Measurements from ENCODE around the gene IQGAP2. TPM values are rescaled to one million over a fixed set of nuclear protein-coding genes. Genes with fewer than 3 reads are reported as not detected.

The IQGAP2 gene
- total and polyA plus RNA-seq, 2 of the 8 experiments (the other 6 are each of a cell fraction or from before 2014, with no cell fraction given): 19.7 to 66.0 TPM

- Histone ChIP-seq H3K4me2 (ENCODE audit: insufficient read depth in 1 of 2, low read depth in 2 of 2, low read length in 2 of 2) (no peak overlapping the region), H3K79me1 (ENCODE audit: low read depth, low read length) (no peaks in the 10 kb centered on the region; the same call in 1 of the 2 replicates), H3K23me2 (ENCODE audit: low read depth, low read length) (no peaks in the 10 kb centered on the region), H2AK5ac (ENCODE audit: low read depth, low read length) (no peak overlapping the region), H3K36me3 (ENCODE audit: control insufficient read depth in 2 of 4, insufficient read depth in 4 of 4, low read length in 3 of 4) (no peaks in the 10 kb centered on the region), H3K9ac (replicated peaks in 1 of 4; ENCODE audit: extremely low read depth in 1 of 4, low read depth in 3 of 4, low read length in 3 of 4) (no peak overlapping the region), H3K27ac (ENCODE audit: low read depth, low read length) (no peak overlapping the region), H3K4ac (replicated peaks; ENCODE audit: insufficient read length, low read depth, low read length) (no peak overlapping the region), H3K18ac (ENCODE audit: extremely low read depth, low read length) (no peak overlapping the region), H4K5ac (ENCODE audit: insufficient read length, low read depth, low read length) (no peak overlapping the region), H3K4me1 (replicated peaks in 1 of 4; ENCODE audit: control insufficient read depth in 3 of 4, insufficient read depth in 4 of 4, low read length in 3 of 4) (no peaks in the 10 kb centered on the region), H3K23ac (ENCODE audit: insufficient read length) (no peak overlapping the region), H3K14ac (ENCODE audit: insufficient read length) (no peak overlapping the region), H4K20me1 (replicated peaks in 1 of 2; ENCODE audit: control insufficient read depth in 1 of 2, insufficient read depth in 2 of 2, low read length in 2 of 2) (no peaks in the 10 kb centered on the region), H3K27me3 (replicated peaks in 1 of 4; ENCODE audit: control insufficient read depth in 3 of 4, extremely low read depth in 1 of 4, insufficient read depth in 3 of 4, low read length in 3 of 4) (no peaks in the 10 kb centered on the region), H2BK15ac (ENCODE audit: low read length) (no peak overlapping the region), H3K4me3 (ENCODE audit: extremely low read depth in 1 of 4, insufficient read depth in 2 of 4, low read depth in 3 of 4, low read length in 4 of 4) (no peak overlapping the region), H3K9me3 (ENCODE audit: insufficient read depth in 2 of 2, low read depth in 1 of 2, low read length in 1 of 2) (0 out of 4 replicates have a peak, but pooled peaks cover 0 to 3% of the 10 kb centered on the region in 2 experiments), H2AFZ (ENCODE audit: low read length) (no peak overlapping the region), H4K8ac (ENCODE audit: extremely low read depth, insufficient read depth, low read length) (no peak overlapping the region), H2BK12ac (ENCODE audit: low read depth, low read length) (no peak overlapping the region), H3K79me2 (ENCODE audit: control insufficient read depth in 1 of 2, insufficient read depth in 2 of 2, low read length in 2 of 2) (peaks cover 2 to 44% of the 10 kb centered on the region in 2 experiments; a peak in 2 of 4 replicates), H3K56ac (replicated peaks; ENCODE audit: insufficient read length, low read depth, low read length) (no peak overlapping the region), H2BK20ac (ENCODE audit: low read length) (no peak overlapping the region), H2BK5ac (ENCODE audit: low read depth, low read length) (no peak overlapping the region), H2BK120ac (replicated peaks; ENCODE audit: low read depth, low read length) (no peak overlapping the region), H4K91ac (replicated peaks; ENCODE audit: insufficient read length, low read length) (no peak overlapping the region)
- 88% methylated on average over 6 of the region's 6 CpGs; no CpG with 5 or more reads in 1 of the 2 experiments for WGBS, 2 experiments (ENCODE audit: extremely low coverage in 1 of 2, insufficient coverage in 1 of 2, insufficient read length in 1 of 2, insufficient replicate concordance in 2 of 2, low coverage in 1 of 2, low lambda C conversion rate in 2 of 2, missing lambda C conversion rate in 1 of 2)
- ChIA-PET POLR2A (ENCODE audit: partially characterized antibody) (no interaction called here), CTCF (ENCODE audit: partially characterized antibody) (no interaction called here)
- FAIRE-seq: no peak
- DNase-seq (ENCODE audit: low read depth in 1 of 2, low spot score in 2 of 2): no peak
- TF ChIP-seq POLR2A (IDR thresholded peaks at IDR 0.05; ENCODE audit: control extremely low read depth in 1 of 2, low read depth in 2 of 2, low read length in 2 of 2) (no peak), CHD1 (IDR thresholded peaks at IDR 0.05; ENCODE audit: low read depth, low read length) (no peak), PHF8 (conservative IDR thresholded peaks at IDR 0.05; ENCODE audit: low read depth, low read length) (no peak), GTF2F1 (IDR thresholded peaks at IDR 0.05; ENCODE audit: borderline replicate concordance, low read depth, low read length) (no peak), NRF1 (IDR thresholded peaks at IDR 0.05; ENCODE audit: low read depth, low read length) (no peak), TBP (IDR thresholded peaks at IDR 0.05; ENCODE audit: low read depth, low read length) (no peak), CBX5 (IDR thresholded peaks at IDR 0.05; ENCODE audit: low read depth, low read length) (no peak), CEBPB (IDR thresholded peaks at IDR 0.05; ENCODE audit: low read depth, low read length) (no peak), TCF12 (IDR thresholded peaks at IDR 0.05; ENCODE audit: low read depth, low read length) (no peak), FOSL1 (IDR thresholded peaks at IDR 0.05; ENCODE audit: insufficient read depth, low read depth, low read length) (no peak), RAD21 (IDR thresholded peaks at IDR 0.05 in 1 of 2, conservative IDR thresholded peaks at IDR 0.05 in 1 of 2; ENCODE audit: low read depth in 2 of 2, low read length in 2 of 2) (no peak)
- TF ChIP-seq, protein P1, sequence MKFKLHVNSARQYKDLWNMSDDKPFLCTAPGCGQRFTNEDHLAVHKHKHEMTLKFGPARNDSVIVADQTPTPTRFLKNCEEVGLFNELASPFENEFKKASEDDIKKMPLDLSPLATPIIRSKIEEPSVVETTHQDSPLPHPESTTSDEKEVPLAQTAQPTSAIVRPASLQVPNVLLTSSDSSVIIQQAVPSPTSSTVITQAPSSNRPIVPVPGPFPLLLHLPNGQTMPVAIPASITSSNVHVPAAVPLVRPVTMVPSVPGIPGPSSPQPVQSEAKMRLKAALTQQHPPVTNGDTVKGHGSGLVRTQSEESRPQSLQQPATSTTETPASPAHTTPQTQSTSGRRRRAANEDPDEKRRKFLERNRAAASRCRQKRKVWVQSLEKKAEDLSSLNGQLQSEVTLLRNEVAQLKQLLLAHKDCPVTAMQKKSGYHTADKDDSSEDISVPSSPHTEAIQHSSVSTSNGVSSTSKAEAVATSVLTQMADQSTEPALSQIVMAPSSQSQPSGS (IDR thresholded peaks at IDR 0.05; ENCODE audit: low read length): no peak
- TF ChIP-seq, protein P2, sequence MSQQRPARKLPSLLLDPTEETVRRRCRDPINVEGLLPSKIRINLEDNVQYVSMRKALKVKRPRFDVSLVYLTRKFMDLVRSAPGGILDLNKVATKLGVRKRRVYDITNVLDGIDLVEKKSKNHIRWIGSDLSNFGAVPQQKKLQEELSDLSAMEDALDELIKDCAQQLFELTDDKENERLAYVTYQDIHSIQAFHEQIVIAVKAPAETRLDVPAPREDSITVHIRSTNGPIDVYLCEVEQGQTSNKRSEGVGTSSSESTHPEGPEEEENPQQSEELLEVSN (IDR thresholded peaks at IDR 0.05): no peak
Measured at GRCh38 chr5:76441101-76441500, 38.0 kb downstream of the IQGAP2 start.

Data from H1 (cell line).